HepG2 (cell line): ENCODE data around the gene SPATA21.

Source experiments
- ATF3 ChIP-seq: sonication (generic); formaldehyde crosslinking; IDR thresholded peaks from 2 replicates; pipeline ENCODE4 v1.4.0; 2020; ENCODE audit warnings: missing genetic modification reagents
- BRCA1 ChIP-seq: sonication (generic); formaldehyde crosslinking; IDR thresholded peaks from 2 replicates; pipeline ENCODE4 v1.4.0; 2020; ENCODE audit warnings: missing genetic modification reagents
- CBX1 ChIP-seq: IDR thresholded peaks from one replicate; pipeline ENCODE4 v1.6.1; 2016; ENCODE audit warnings: antibody characterized with exemption, low read depth
- E2F1 ChIP-seq: sonication (generic); formaldehyde crosslinking; IDR thresholded peaks from 2 replicates; pipeline ENCODE4 v1.5.0; 2020; ENCODE audit warnings: missing genetic modification reagents
- HIVEP1 ChIP-seq: sonication (generic); formaldehyde crosslinking; IDR thresholded peaks from 2 replicates; pipeline ENCODE4 v1.4.0; 2020; ENCODE audit warnings: mild to moderate bottlenecking, missing genetic modification reagents
- KAT7 ChIP-seq: IDR thresholded peaks from 2 replicates; pipeline ENCODE4 v1.6.1; 2018; ENCODE audit warnings: borderline replicate concordance, missing compliant biosample characterization
- MAFF ChIP-seq: IDR thresholded peaks from 2 replicates; pipeline ENCODE4 v1.6.1; 2011; ENCODE audit warnings: low read depth, low read length, improper control_type of control experiment
- NR2C2 ChIP-seq: sonication (generic); formaldehyde crosslinking; IDR thresholded peaks from 2 replicates; pipeline ENCODE4 v1.4.0; 2020; ENCODE audit warnings: missing genetic modification reagents, mild to moderate bottlenecking, moderate library complexity, borderline replicate concordance
- RAD21 ChIP-seq: fragments of 450-650 bp; formaldehyde crosslinking; IDR thresholded peaks from 2 replicates; pipeline ENCODE4 v1.5.0; 2020; ENCODE audit warnings: mild to moderate bottlenecking

DNA sequence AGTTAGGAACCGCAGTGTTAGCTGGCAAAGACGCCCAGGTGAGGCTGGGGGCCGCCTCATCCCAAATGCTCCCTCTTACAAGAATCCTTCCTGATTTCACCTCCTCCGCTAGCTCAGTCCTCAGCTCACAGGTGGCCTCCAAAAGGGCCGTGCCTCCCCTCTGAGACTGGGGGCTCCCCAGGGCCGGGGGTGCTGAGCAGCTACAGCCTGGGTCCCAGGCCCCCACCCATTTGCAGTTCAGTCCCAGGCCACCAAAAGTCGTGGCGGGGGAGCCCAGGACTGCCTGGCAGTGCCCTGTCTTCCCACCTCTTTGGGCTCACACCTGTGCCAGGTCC, 47.2 kb upstream of the SPATA21 start:
- TF ChIP-seq BRCA1 (CRISPR knock-in tag) (no peak), E2F1 (CRISPR knock-in tag) (no peak), MAFF (no peak), ATF3 (no peak), HIVEP1 (no peak), KAT7 (CRISPR knock-in tag) (no peak), NR2C2 (CRISPR knock-in tag) (no peak), RAD21 (CRISPR knock-in tag) (no peak), CBX1 (no peak)
